NCI-H345 (cell line): ENCODE results near the gene SEPHS1.
"Not testable (repeated sequence)": the region's sequence is repeated elsewhere in the genome, so short reads cannot be mapped to it uniquely, and the experiment has no call there.

Experiments
- DNase-seq: peaks from one replicate; lab custom pipeline; 2025; lab: John Stamatoyannopoulos, UW

Gene SEPHS1

DNA sequence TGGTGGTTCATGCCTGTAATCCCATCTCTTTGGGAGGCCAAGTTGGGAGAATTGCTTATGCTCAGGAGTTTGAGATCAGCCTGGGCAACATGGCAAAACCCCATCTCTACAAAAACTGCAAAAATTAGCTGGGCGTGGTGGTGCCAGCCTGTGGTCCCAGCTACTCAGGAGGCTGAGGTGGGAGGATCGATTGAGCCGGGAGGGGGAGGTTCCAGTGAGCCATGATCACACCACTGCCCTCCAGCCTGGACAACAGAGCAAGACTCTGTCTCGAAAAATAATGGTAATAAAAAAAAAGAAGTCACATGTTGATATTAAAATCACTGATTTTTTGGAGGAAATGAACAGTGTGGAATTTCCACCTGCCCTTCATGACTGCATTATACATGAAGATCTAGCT is 64.0 kb downstream of the SEPHS1 start:
- no peak for DNase-seq

DNA sequence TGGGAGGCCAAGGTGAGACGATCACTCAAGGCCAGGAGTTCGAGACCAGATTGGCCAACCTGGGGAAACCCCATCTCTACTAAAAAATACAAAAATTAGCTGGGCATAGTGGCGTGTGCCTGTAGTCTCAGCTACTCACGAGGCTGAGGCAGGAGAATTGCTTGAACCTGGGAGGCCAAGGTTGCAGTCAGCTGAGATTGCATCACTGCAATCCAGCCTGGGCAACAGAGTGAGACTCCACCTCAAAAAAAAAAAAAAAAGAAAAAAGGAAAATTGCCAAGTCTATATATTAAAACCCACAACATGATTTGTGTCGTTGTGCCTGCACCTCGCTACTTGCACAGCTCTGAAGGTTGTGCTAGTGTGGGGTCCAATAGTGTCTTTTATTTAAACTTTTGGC is 65.7 kb downstream of the SEPHS1 start:
- DNase-seq = not testable (repeated sequence)

DNA sequence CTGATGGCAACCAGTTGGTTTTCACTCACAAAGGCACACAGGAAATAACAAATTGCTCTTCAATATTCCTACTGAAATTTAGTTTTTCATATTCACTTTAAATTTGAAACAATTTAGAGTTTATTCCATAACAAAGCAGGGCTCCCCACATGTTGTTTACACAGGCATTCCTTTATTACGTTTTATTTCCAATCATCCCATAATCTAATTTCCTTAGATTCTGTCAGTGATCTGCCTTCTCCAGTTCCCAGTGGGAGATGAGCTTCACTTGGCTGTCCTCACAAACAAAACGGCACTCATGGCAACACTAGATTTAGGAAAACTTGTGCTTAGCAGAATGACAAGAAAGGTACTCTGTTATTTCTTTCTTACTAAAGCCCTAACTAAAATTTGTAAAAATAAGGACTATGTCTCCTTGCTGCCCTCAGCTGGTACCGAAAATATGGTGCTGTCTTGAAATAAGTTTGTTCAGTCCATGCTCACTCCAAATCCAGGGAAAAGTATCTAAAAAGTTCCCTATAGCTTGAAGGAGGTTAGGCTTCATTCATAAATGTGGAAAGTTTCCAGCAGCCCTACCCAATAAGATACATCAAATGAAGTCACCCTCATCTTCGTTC is 71.2 kb downstream of the SEPHS1 start:
- DNase-seq = no peak

DNA sequence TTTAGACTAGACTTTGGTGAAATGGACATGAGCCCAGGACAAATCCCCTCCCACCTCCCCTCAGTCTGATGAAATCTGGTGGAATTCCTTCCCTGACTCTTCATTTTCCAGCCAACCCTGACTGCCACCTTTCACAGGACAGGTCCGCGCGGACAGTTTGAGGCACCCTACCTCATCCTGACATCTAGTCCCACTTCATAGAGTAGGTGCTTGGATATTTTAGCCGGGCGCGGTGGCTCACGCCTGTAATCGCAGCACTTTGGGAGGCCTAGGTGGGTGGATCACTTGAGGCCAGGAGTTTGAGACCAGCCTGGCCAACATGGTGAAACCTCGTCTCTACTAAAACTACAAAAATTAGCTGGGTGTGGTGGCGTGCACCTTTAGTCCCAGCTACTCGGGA is 71.9 kb downstream of the SEPHS1 start:
- DNase-seq = not testable (repeated sequence)

DNA sequence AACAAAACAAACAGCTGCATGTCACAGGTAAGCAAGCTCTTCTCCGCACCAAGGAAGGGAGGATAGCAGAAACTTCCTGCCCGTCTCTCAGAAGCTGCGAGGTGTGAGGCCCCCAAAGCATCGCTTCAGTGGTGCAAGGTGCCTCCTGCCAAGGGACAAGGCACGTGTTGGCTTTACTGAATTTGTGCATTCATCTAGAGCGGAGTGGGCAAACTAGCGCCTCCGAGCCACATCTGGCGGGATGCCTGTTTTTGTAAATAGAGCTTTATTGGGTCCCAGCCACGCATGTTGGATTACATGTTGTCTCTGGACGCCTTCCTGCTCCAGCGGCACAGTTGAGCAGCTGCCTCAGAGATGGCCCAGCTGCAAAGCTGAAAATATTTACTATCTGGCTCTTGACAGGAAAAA is 75.9 kb downstream of the SEPHS1 start:
- DNase-seq = no peak

DNA sequence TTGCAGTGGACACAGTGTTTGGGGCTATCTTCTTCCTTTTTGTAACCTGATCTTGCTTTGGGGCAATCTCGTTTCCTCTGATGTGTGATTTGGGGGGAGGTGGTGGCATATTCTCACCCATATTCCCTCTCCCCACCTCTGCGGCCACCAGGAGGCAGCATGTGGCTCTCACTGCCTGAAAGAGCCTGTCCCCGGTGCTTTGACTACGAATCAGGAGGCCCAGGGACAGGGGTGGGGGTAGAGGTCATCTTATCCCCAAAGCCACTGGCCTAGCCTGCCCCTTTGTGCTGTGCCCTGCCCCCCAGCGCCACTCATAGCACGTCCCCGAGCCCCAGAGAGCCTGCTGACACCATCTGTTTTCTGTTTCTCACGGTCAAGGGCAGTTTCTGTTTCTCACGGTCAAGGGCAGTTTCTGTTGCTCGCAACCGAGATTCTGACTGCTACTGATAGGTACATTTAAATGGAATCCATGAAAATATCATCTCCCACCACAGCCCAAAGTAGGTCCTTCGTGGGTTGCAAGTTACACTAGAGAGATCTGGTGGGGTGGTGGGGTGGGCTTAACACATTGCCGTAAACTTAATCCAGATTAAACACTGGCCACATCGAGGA is 76.4 kb downstream of the SEPHS1 start:
- DNase-seq = no peak

- DNase-seq = no peak
Measured at GRCh38 chr10:13270877-13271551, 77.1 kb downstream of the SEPHS1 start.

- DNase-seq = no peak
Measured at GRCh38 chr10:13268841-13269240, 79.3 kb downstream of the SEPHS1 start.

DNA sequence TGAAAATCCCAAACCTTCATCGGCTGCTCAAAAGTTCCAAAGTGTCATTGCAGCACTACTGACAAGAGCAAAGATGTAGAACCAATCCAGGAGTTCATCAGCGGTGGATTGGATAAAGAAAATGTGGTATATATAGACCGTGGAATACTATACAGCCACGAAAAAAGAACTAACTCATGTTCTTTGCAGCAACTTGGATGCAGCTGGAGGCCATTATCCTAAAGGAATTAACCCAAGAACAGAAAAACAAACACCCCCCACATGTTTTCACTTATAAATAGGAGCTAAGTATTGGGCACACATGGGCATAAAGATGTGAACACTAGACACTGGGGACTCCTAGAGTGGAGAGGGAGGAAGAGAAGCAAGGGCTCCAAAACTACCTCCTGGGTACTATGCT is 79.8 kb downstream of the SEPHS1 start:
- DNase-seq = no peak
